H1 (cell line): ENCODE results near the gene AMH. TPM values are rescaled to one million over a fixed set of nuclear protein-coding genes. Genes with fewer than 3 reads are reported as not detected.
A peak's percentile ranks its signal among the peaks of the same experiment; 100 is the strongest.

Source experiments
- CTCF ChIA-PET: fragments of 300-600 bp; sonication (Branson Sonifier 250); formaldehyde crosslinking; loops from one replicate; lab custom pipeline; 2021; ENCODE audit not compliant: partially characterized antibody; lab: Charles Lee
- POLR2A ChIA-PET: fragments of 300-600 bp; sonication (Branson Sonifier 250); formaldehyde crosslinking; loops from one replicate; lab custom pipeline; 2021; ENCODE audit warnings: inconsistent platforms; ENCODE audit not compliant: partially characterized antibody; lab: Charles Lee
- DNase-seq, 2 experiments: peaks; one replicate each; pipeline versions ENCODE4 v3.0.0 to v3.0.0-alpha.2; 2010 to 2022; ENCODE audit warnings: low spot score in 2 of 2, low read depth in 1 of 2, mixed read lengths in 1 of 2
- FAIRE-seq: peaks from 2 replicates; lab custom pipeline; 2011; peaks lifted over from hg19 to GRCh38; lab: Jason Lieb, UNC
- H2AFZ ChIP-seq: 2 replicates; pipeline ENCODE4 v1.8.1; 2012; ENCODE audit warnings: low read length, inconsistent platforms
- H2AK5ac ChIP-seq: 2 replicates; pipeline ENCODE4 v1.6.1; 2013; ENCODE audit warnings: low read depth, low read length
- H2BK120ac ChIP-seq: replicated peaks from 2 replicates; pipeline ENCODE3; 2013; ENCODE audit warnings: low read depth, low read length, inconsistent platforms
- H2BK12ac ChIP-seq: 2 replicates; pipeline ENCODE4 v1.6.1; 2013; ENCODE audit warnings: low read depth, low read length
- H2BK15ac ChIP-seq: 2 replicates; pipeline ENCODE4 v1.6.1; 2013; ENCODE audit warnings: low read length
- H2BK20ac ChIP-seq: 2 replicates; pipeline ENCODE4 v1.6.1; 2013; ENCODE audit warnings: low read length
- H2BK5ac ChIP-seq: 2 replicates; pipeline ENCODE4 v1.6.1; 2013; ENCODE audit warnings: low read depth, low read length
- H3K14ac ChIP-seq: 2 replicates; pipeline ENCODE4 v1.6.1; 2013; ENCODE audit warnings: inconsistent platforms; ENCODE audit not compliant: insufficient read length
- H3K18ac ChIP-seq: 2 replicates; pipeline ENCODE4 v1.6.1; 2013; ENCODE audit warnings: low read length; ENCODE audit errors: extremely low read depth
- H3K23ac ChIP-seq: 2 replicates; pipeline ENCODE4 v1.6.1; 2013; ENCODE audit warnings: inconsistent platforms; ENCODE audit not compliant: insufficient read length
- H3K23me2 ChIP-seq: 2 replicates; pipeline ENCODE4 v1.6.1; 2013; ENCODE audit warnings: low read depth, low read length
- H3K27ac ChIP-seq: 2 replicates; pipeline ENCODE4 v1.6.1; 2011; ENCODE audit warnings: low read depth, low read length, inconsistent platforms
- H3K27me3 ChIP-seq, 4 experiments: replicated peaks in 1 of 4; 1 replicate in 1 of 4; 2 replicates in 3 of 4; pipeline versions ENCODE4 v1.6.1 to v1.8.1; 2011 to 2013; ENCODE audit warnings: low read length in 3 of 4, mild to moderate bottlenecking in 3 of 4, inconsistent platforms in 2 of 4, mixed read lengths in 2 of 4, moderate library complexity in 1 of 4; ENCODE audit not compliant: control insufficient read depth in 3 of 4, insufficient read depth in 3 of 4; ENCODE audit errors: extremely low read depth in 1 of 4
- H3K36me3 ChIP-seq, 4 experiments: 2 replicates each; pipeline versions ENCODE4 v1.6.1 to v1.8.1; 2011 to 2013; ENCODE audit warnings: mild to moderate bottlenecking in 4 of 4, low read length in 3 of 4, moderate library complexity in 2 of 4, control low read depth in 1 of 4, inconsistent platforms in 1 of 4; ENCODE audit not compliant: insufficient read depth in 4 of 4, control insufficient read depth in 2 of 4
- H3K4ac ChIP-seq: replicated peaks from 2 replicates; pipeline ENCODE3; 2013; ENCODE audit warnings: low read length, low read depth, mixed read lengths, inconsistent platforms; ENCODE audit not compliant: insufficient read length
- H3K4me1 ChIP-seq, 4 experiments: replicated peaks in 1 of 4; 1 replicate in 1 of 4; 2 replicates in 3 of 4; pipeline versions ENCODE4 v1.6.1 to v1.8.1; 2011 to 2013; ENCODE audit warnings: low read length in 3 of 4, inconsistent platforms in 2 of 4, mixed read lengths in 1 of 4; ENCODE audit not compliant: insufficient read depth in 4 of 4, control insufficient read depth in 3 of 4
- H3K4me2 ChIP-seq, 2 experiments: 2 replicates each; pipeline versions ENCODE4 v1.6.1 to v1.8.1; 2011 to 2013; ENCODE audit warnings: low read depth in 2 of 2, low read length in 2 of 2, control low read depth in 1 of 2, inconsistent platforms in 1 of 2, mild to moderate bottlenecking in 1 of 2; ENCODE audit not compliant: insufficient read depth in 1 of 2
- H3K4me3 ChIP-seq, 4 experiments: fragments of 200-600, 300-600 bp in 1 of 4; sonication (generic), shearing (Covaris generic), sonication (Bioruptor Twin) in 1 of 4; 2 replicates each; pipeline versions ENCODE4 v1.5.1 to v1.8.1; 2011 to 2016; ENCODE audit warnings: low read length in 4 of 4, low read depth in 3 of 4, control low read depth in 2 of 4, inconsistent platforms in 2 of 4, mild to moderate bottlenecking in 2 of 4, mixed read lengths in 1 of 4, moderate library complexity in 1 of 4; ENCODE audit not compliant: insufficient read depth in 2 of 4; ENCODE audit errors: extremely low read depth in 1 of 4
- H3K56ac ChIP-seq: replicated peaks from 2 replicates; pipeline ENCODE3; 2013; ENCODE audit warnings: low read depth, mild to moderate bottlenecking, mixed read lengths, low read length, inconsistent platforms; ENCODE audit not compliant: insufficient read length
- H3K79me1 ChIP-seq: 2 replicates; pipeline ENCODE4 v1.6.1; 2013; ENCODE audit warnings: low read depth, low read length, control low read depth
- H3K79me2 ChIP-seq, 2 experiments: 2 replicates each; pipeline versions ENCODE4 v1.6.1 to v1.8.1; 2012 to 2013; ENCODE audit warnings: low read length in 2 of 2, mild to moderate bottlenecking in 2 of 2, inconsistent platforms in 1 of 2; ENCODE audit not compliant: insufficient read depth in 2 of 2, control insufficient read depth in 1 of 2
- H3K9ac ChIP-seq, 4 experiments: replicated peaks in 1 of 4; 1 replicate in 1 of 4; 2 replicates in 3 of 4; pipeline versions ENCODE4 v1.6.1 to v1.8.1; 2011 to 2013; ENCODE audit warnings: low read depth in 3 of 4, low read length in 3 of 4, control low read depth in 2 of 4, mild to moderate bottlenecking in 2 of 4, moderate library complexity in 2 of 4, inconsistent platforms in 1 of 4; ENCODE audit errors: extremely low read depth in 1 of 4
- H3K9me3 ChIP-seq, 2 experiments: 2 replicates each; pipeline versions ENCODE4 v1.6.1 to v1.8.1; 2012 to 2013; ENCODE audit warnings: mild to moderate bottlenecking in 2 of 2, moderate library complexity in 2 of 2, control low read depth in 1 of 2, inconsistent platforms in 1 of 2, low read depth in 1 of 2, low read length in 1 of 2, mixed read lengths in 1 of 2; ENCODE audit not compliant: insufficient read depth in 2 of 2
- H4K20me1 ChIP-seq, 2 experiments: replicated peaks in 1 of 2; 2 replicates each; pipeline versions ENCODE3 to v1.8.1; 2011 to 2013; ENCODE audit warnings: inconsistent platforms in 2 of 2, low read length in 2 of 2, mild to moderate bottlenecking in 1 of 2; ENCODE audit not compliant: insufficient read depth in 2 of 2, control insufficient read depth in 1 of 2
- H4K5ac ChIP-seq: 2 replicates; pipeline ENCODE4 v1.6.1; 2013; ENCODE audit warnings: low read length, low read depth, mixed read lengths, inconsistent platforms; ENCODE audit not compliant: insufficient read length
- H4K8ac ChIP-seq: 2 replicates; pipeline ENCODE4 v1.8.0; 2013; ENCODE audit warnings: mild to moderate bottlenecking, moderate library complexity, low read length, inconsistent platforms; ENCODE audit not compliant: insufficient read depth; ENCODE audit errors: extremely low read depth
- H4K91ac ChIP-seq: replicated peaks from 2 replicates; pipeline ENCODE3; 2013; ENCODE audit warnings: low read length, mixed read lengths, inconsistent platforms; ENCODE audit not compliant: insufficient read length
- BRCA1 ChIP-seq: IDR thresholded peaks from 2 replicates; pipeline ENCODE4 v1.6.1; 2012; ENCODE audit warnings: low read depth, low read length, improper control_type of control experiment
- EZH2 ChIP-seq: fragments of 200-600 bp; sonication (generic); IDR thresholded peaks from 2 replicates; pipeline ENCODE4 v1.7.1; 2012; ENCODE audit warnings: low read depth, mild to moderate bottlenecking, moderate library complexity, low read length, inconsistent platforms; ENCODE audit not compliant: severe bottlenecking
- HDAC6 ChIP-seq: IDR thresholded peaks from one replicate; pipeline ENCODE4 v1.7.1; 2012; ENCODE audit warnings: low read depth, mild to moderate bottlenecking, inconsistent platforms, low read length, moderate library complexity
- KDM1A ChIP-seq: fragments of 200-600, 300-600 bp; sonication (generic); IDR thresholded peaks from 2 replicates; pipeline ENCODE4 v1.7.1; 2016; ENCODE audit warnings: mild to moderate bottlenecking, low read length, borderline replicate concordance
- POLR2AphosphoS5 ChIP-seq: IDR thresholded peaks from 2 replicates; pipeline ENCODE4 v1.6.1; 2011; ENCODE audit warnings: low read depth, low read length
- TAF1 ChIP-seq: IDR thresholded peaks from 2 replicates; pipeline ENCODE4 v1.6.1; 2011; ENCODE audit warnings: mild to moderate bottlenecking, low read depth, low read length
- WGBS, 2 experiments: shearing (Covaris generic) in 1 of 2; methylation state at CpG; one replicate each; pipeline versions ENCODE4 v1.1.6 to v1.1.7; 2013 to 2015; ENCODE audit warnings: low lambda C conversion rate in 2 of 2, mixed read lengths in 2 of 2, inconsistent platforms in 1 of 2, low coverage in 1 of 2, missing lambda C conversion rate in 1 of 2; ENCODE audit not compliant: insufficient replicate concordance in 2 of 2, insufficient coverage in 1 of 2, insufficient read length in 1 of 2; ENCODE audit errors: extremely low coverage in 1 of 2, missing lambda C conversion rate in 1 of 2; 5-methylcytosine and 5-hydroxymethylcytosine counted together
- polyA plus RNA-seq, 7 experiments: library from polyadenylated mRNA; depleted of rRNA in 3 of 7; stranded (reverse) in 5 of 7; unstranded in 2 of 7; fragments of >200 nt in 5 of 7; fragments of 200-250 nt in 2 of 7; gene quantifications; 1 replicate in 5 of 7; 2 replicates in 1 of 7; 4 replicates in 1 of 7; pipeline versions ENCODE4 v1.2.1 to v1.2.3, GENCODE V29; 2011 to 2013; ENCODE audit warnings: missing spikeins in 2 of 7, mixed read lengths in 2 of 7
- total RNA-seq: library from RNA; stranded (reverse); fragmentation: NEBNext Ultra II Directional; extraction: Animal tissue kit (Norgen Biotek cat#: 25700); gene quantifications from 2 replicates; pipeline ENCODE4 v1.2.1, GENCODE V29; 2021

The AMH gene
- total and polyA plus RNA-seq, 2 of the 8 experiments (the other 6 are each of a cell fraction or from before 2014, with no cell fraction given) = 10.5 to 15.4 TPM

- peaks cover 3% of the 10 kb centered on the region for H3K79me1 ChIP-seq
- no peak overlapping the region for H4K5ac ChIP-seq
- no peak overlapping the region for H2BK15ac ChIP-seq
- H2BK20ac ChIP-seq = no peak overlapping the region
- H3K4me1 ChIP-seq = peaks cover 0 to 3% (median 0%) of the 10 kb centered on the region in 4 experiments; a peak in 1 of 7 replicates
- WGBS, 2 experiments = 97% methylated on average over 43 of the region's 43 CpGs; no CpG with 5 or more reads in 1 of the 2 experiments
- FAIRE-seq = no peak
- H2AFZ ChIP-seq = no peak overlapping the region
- H3K9me3 ChIP-seq = no peaks in the 10 kb centered on the region
- H3K79me2 ChIP-seq = peaks cover 0 to 9% of the 10 kb centered on the region in 2 experiments; a peak in 3 of 4 replicates
- no peak overlapping the region for H3K4ac ChIP-seq
- H3K23me2 ChIP-seq = peaks cover 1% of the 10 kb centered on the region; the same call in 1 of the 2 replicates
- H4K20me1 ChIP-seq = peaks cover 0 to 16% of the 10 kb centered on the region in 2 experiments
- H2BK5ac ChIP-seq = no peak overlapping the region
- no peak for TF ChIP-seq EZH2
- no peak for TF ChIP-seq HDAC6
- TF ChIP-seq TAF1 = no peak
- TF ChIP-seq BRCA1 = no peak
- peak; percentile 47; the same call in 1 of the 2 replicates for TF ChIP-seq POLR2AphosphoS5
- TF ChIP-seq KDM1A = no peak
- no peak overlapping the region for H4K91ac ChIP-seq
- no peak overlapping the region for H2BK120ac ChIP-seq
- ChIA-PET POLR2A (interaction anchor here (0.8 to 6.3 kb wide), 12 partner anchors 9 to 195 kb away, joined by 3 to 61 read pairs (median 5); partner anchors contain the start of gene AMH), CTCF (interaction anchor here (0.6 to 4.4 kb wide), 12 partner anchors 10 to 483 kb away, joined by 3 to 19 read pairs (median 4); no protein-coding TSS in a partner anchor)
- H3K23ac ChIP-seq = no peak overlapping the region
- no peak overlapping the region for H2AK5ac ChIP-seq
- H3K27me3 ChIP-seq = no peaks in the 10 kb centered on the region
- no peak overlapping the region for H3K56ac ChIP-seq
- H3K4me3 ChIP-seq = no peak overlapping the region
- peaks cover 0 to 57% (median 22%) of the 10 kb centered on the region in 4 experiments; a peak in 6 of 8 replicates for H3K36me3 ChIP-seq
- no peak overlapping the region for H3K4me2 ChIP-seq
- no peak overlapping the region for H2BK12ac ChIP-seq
- DNase-seq = no peak
- no peak overlapping the region for H3K14ac ChIP-seq
- H3K9ac ChIP-seq = no peak overlapping the region
- no peak overlapping the region for H3K18ac ChIP-seq
- no peak overlapping the region for H3K27ac ChIP-seq
- H4K8ac ChIP-seq = peak overlapping the region; percentile 68
Measured at GRCh38 chr19:2230033-2230531, 19.0 kb upstream of the AMH start.
